ENCODE data around the gene WFDC1. TPM values are rescaled to one million over a fixed set of nuclear protein-coding genes. Genes with fewer than 3 reads are reported as not detected.

WFDC1 gene
- total RNA-seq, 1 donor from 2014 or later = not detected

- Mint-ChIP-seq H3K36me3 (ENCODE audit: low read depth, unreplicated experiment) (no peaks in the 10 kb centered on the region), H3K4me3 (ENCODE audit: unreplicated experiment) (no peak overlapping the region), H3K27me3 (ENCODE audit: unreplicated experiment) (peaks cover 15% of the 10 kb centered on the region), H3K9me3 (ENCODE audit: unreplicated experiment) (no peaks in the 10 kb centered on the region), H3K4me1 (ENCODE audit: unreplicated experiment) (peaks cover 15% of the 10 kb centered on the region), H3K27ac (ENCODE audit: unreplicated experiment) (no peak overlapping the region)
- TF ChIP-seq CTCF (IDR thresholded peaks at IDR 0.05; ENCODE audit: unreplicated experiment) = no peak
- no peak for DNase-seq (ENCODE audit: low spot score)
Measured at GRCh38 chr16:84367750-84368307, 73.2 kb downstream of the WFDC1 start.

- Mint-ChIP-seq H3K36me3 (ENCODE audit: low read depth, unreplicated experiment) (no peaks in the 10 kb centered on the region), H3K27ac (ENCODE audit: unreplicated experiment) (no peak within 1 kb of the TSS), H3K4me1 (ENCODE audit: unreplicated experiment) (peaks cover 15% of the 10 kb centered on the region), H3K4me3 (ENCODE audit: unreplicated experiment) (peak within 1 kb of the TSS; percentile 79), H3K27me3 (ENCODE audit: unreplicated experiment) (peaks cover 15% of the 10 kb centered on the region), H3K9me3 (ENCODE audit: unreplicated experiment) (no peaks in the 10 kb centered on the region)
- no peak for TF ChIP-seq CTCF (IDR thresholded peaks at IDR 0.05; ENCODE audit: unreplicated experiment)
- peak; percentile 18 for DNase-seq (ENCODE audit: low spot score)
Measured at GRCh38 chr16:84368308-84368996, 73.8 kb downstream of the WFDC1 start, which contains the start of gene ATP2C2. TSS of gene ATP2C2 (plus strand) at chr16:84368538. CDS start at chr16:84368616, 78 bp downstream.

DNA sequence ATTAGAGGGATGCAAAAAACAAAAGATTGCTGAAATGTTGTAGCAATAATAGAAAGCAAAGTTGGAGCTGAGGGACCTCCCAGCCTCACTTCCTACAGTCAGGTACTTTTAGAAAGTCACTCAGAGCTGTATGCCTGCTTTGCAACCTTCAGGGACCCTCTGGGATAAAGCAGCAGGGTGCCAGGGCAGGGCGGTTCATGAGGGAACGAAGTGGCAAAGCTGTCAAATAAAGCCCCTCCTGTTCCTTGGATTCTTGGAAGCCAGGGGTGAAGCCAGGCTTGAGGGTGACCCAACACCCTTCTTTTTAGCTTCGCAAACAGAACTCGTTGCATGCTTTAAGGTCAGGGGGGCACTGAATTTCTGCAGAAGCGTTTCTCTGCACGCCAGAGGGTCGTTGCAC is 74.4 kb downstream of the WFDC1 start:
- no peak for TF ChIP-seq CTCF (IDR thresholded peaks at IDR 0.05; ENCODE audit: unreplicated experiment)
- H3K27me3 Mint-ChIP-seq (ENCODE audit: unreplicated experiment) = peaks cover 15% of the 10 kb centered on the region
- DNase-seq (ENCODE audit: low spot score) = no peak
- no peaks in the 10 kb centered on the region for H3K9me3 Mint-ChIP-seq (ENCODE audit: unreplicated experiment)
- H3K4me3 Mint-ChIP-seq (ENCODE audit: unreplicated experiment) = peak overlapping the region; percentile 79
- H3K27ac Mint-ChIP-seq (ENCODE audit: unreplicated experiment) = no peak overlapping the region
- H3K4me1 Mint-ChIP-seq (ENCODE audit: unreplicated experiment) = peaks cover 15% of the 10 kb centered on the region
- no peaks in the 10 kb centered on the region for H3K36me3 Mint-ChIP-seq (ENCODE audit: low read depth, unreplicated experiment)

- Mint-ChIP-seq H3K27me3 (ENCODE audit: unreplicated experiment) (peaks cover 15% of the 10 kb centered on the region), H3K36me3 (ENCODE audit: low read depth, unreplicated experiment) (no peaks in the 10 kb centered on the region), H3K9me3 (ENCODE audit: unreplicated experiment) (no peaks in the 10 kb centered on the region), H3K27ac (ENCODE audit: unreplicated experiment) (no peak overlapping the region), H3K4me1 (ENCODE audit: unreplicated experiment) (peaks cover 15% of the 10 kb centered on the region), H3K4me3 (ENCODE audit: unreplicated experiment) (no peak overlapping the region)
- no peak for TF ChIP-seq CTCF (IDR thresholded peaks at IDR 0.05; ENCODE audit: unreplicated experiment)
- DNase-seq (ENCODE audit: low spot score) = no peak
Measured at GRCh38 chr16:84369938-84370627, 75.4 kb downstream of the WFDC1 start.

All from endothelial cell (in vitro differentiated cells).